Astrocyte (in vitro differentiated cells and primary cell): Measurements from ENCODE around the gene FSTL4. TPM values are rescaled to one million over a fixed set of nuclear protein-coding genes. Genes with fewer than 3 reads are reported as not detected.

Experiments used
- DNase-seq: peaks from one replicate; pipeline ENCODE4 v3.0.0-alpha.2; 2010; ENCODE audit warnings: low read depth
- FAIRE-seq: peaks from 2 replicates; lab custom pipeline; 2011; peaks lifted over from hg19 to GRCh38; lab: Jason Lieb, UNC
- H2AFZ ChIP-seq: 2 replicates; pipeline ENCODE4 v1.6.0; 2012; ENCODE audit warnings: low read depth, low read length, inconsistent platforms
- H3K27ac ChIP-seq: 2 replicates; pipeline ENCODE4 v1.5.1; 2011; ENCODE audit warnings: low read depth, low read length, inconsistent platforms
- H3K27me3 ChIP-seq: 2 replicates; pipeline ENCODE4 v1.6.0; 2011; ENCODE audit warnings: low read length, inconsistent platforms; ENCODE audit not compliant: insufficient read depth
- H3K36me3 ChIP-seq: 2 replicates; pipeline ENCODE4 v1.5.1; 2011; ENCODE audit warnings: low read length, inconsistent platforms; ENCODE audit not compliant: insufficient read depth
- H3K4me1 ChIP-seq: 2 replicates; pipeline ENCODE4 v1.5.1; 2011; ENCODE audit warnings: low read length, inconsistent platforms; ENCODE audit not compliant: insufficient read depth
- H3K4me2 ChIP-seq: 2 replicates; pipeline ENCODE4 v1.6.0; 2012; ENCODE audit warnings: low read length, inconsistent platforms
- H3K4me3 ChIP-seq: 2 replicates; pipeline ENCODE4 v1.5.1; 2011; ENCODE audit warnings: low read depth, mild to moderate bottlenecking, low read length, inconsistent platforms; ENCODE audit not compliant: insufficient read depth
- H3K79me2 ChIP-seq: 2 replicates; pipeline ENCODE4 v1.6.0; 2012; ENCODE audit warnings: mild to moderate bottlenecking, low read length, inconsistent platforms; ENCODE audit not compliant: insufficient read depth
- H3K9ac ChIP-seq: 2 replicates; pipeline ENCODE4 v1.6.0; 2012; ENCODE audit warnings: mild to moderate bottlenecking, low read length, inconsistent platforms
- H3K9me3 ChIP-seq: 2 replicates; pipeline ENCODE4 v1.5.1; 2012; ENCODE audit warnings: low read depth, mild to moderate bottlenecking, low read length, inconsistent platforms; ENCODE audit not compliant: insufficient read depth
- H4K20me1 ChIP-seq: 2 replicates; pipeline ENCODE4 v1.6.0; 2012; ENCODE audit warnings: low read length, inconsistent platforms; ENCODE audit not compliant: insufficient read depth
- H3K27ac Mint-ChIP-seq: one replicate; pipeline ENCODE4 v1.8.0; 2021; ENCODE audit warnings: mild to moderate bottlenecking, mixed read lengths; ENCODE audit not compliant: unreplicated experiment
- H3K27me3 Mint-ChIP-seq: one replicate; pipeline ENCODE4 v1.8.0; 2021; ENCODE audit warnings: low read depth, mixed read lengths; ENCODE audit not compliant: unreplicated experiment
- H3K36me3 Mint-ChIP-seq: one replicate; pipeline ENCODE4 v1.8.0; 2021; ENCODE audit warnings: low read depth, mixed read lengths; ENCODE audit not compliant: unreplicated experiment
- H3K4me1 Mint-ChIP-seq: one replicate; pipeline ENCODE4 v1.8.0; 2021; ENCODE audit warnings: low read depth, mixed read lengths; ENCODE audit not compliant: unreplicated experiment
- H3K4me3 Mint-ChIP-seq: one replicate; pipeline ENCODE4 v1.8.0; 2021; ENCODE audit warnings: mild to moderate bottlenecking, moderate library complexity, mixed read lengths; ENCODE audit not compliant: unreplicated experiment
- H3K9me3 Mint-ChIP-seq: one replicate; pipeline ENCODE4 v1.8.0; 2021; ENCODE audit warnings: mild to moderate bottlenecking, mixed read lengths; ENCODE audit not compliant: unreplicated experiment
- CTCF ChIP-seq: IDR thresholded peaks from 2 replicates; pipeline ENCODE4 v1.5.1; 2011; ENCODE audit warnings: low read depth, mild to moderate bottlenecking, inconsistent platforms, low read length, moderate library complexity; ENCODE audit not compliant: insufficient read depth
- EZH2 ChIP-seq: IDR thresholded peaks from 2 replicates; pipeline ENCODE4 v1.6.1; 2012; ENCODE audit warnings: mild to moderate bottlenecking, low read length, inconsistent platforms; ENCODE audit not compliant: insufficient read depth
- total RNA-seq: library from RNA; stranded (reverse); gene quantifications from 2 replicates; pipeline ENCODE4 v1.2.1, GENCODE V29; 2021

Gene FSTL4
- total RNA-seq, 1 donor from 2014 or later = not detected

GRCh38 chr5:133276171-133276570 lies 336.2 kb downstream of the FSTL4 start:
- no peak overlapping the region for H3K4me3 Mint-ChIP-seq
- no peak overlapping the region for H3K4me3 ChIP-seq
- no peaks in the 10 kb centered on the region for H3K9me3 Mint-ChIP-seq
- no peaks in the 10 kb centered on the region for H3K36me3 ChIP-seq
- no peak for TF ChIP-seq CTCF
- TF ChIP-seq EZH2 = no peak
- no peaks in the 10 kb centered on the region for H3K79me2 ChIP-seq
- FAIRE-seq (no peak), DNase-seq (no peak)
- no peak overlapping the region for H3K4me2 ChIP-seq
- no peak overlapping the region for H3K27ac ChIP-seq
- no peaks in the 10 kb centered on the region for H3K9me3 ChIP-seq
- H4K20me1 ChIP-seq = no peaks in the 10 kb centered on the region
- no peak overlapping the region for H3K9ac ChIP-seq
- no peaks in the 10 kb centered on the region for H3K36me3 Mint-ChIP-seq
- no peak overlapping the region for H3K27ac Mint-ChIP-seq
- H3K4me1 Mint-ChIP-seq = peaks cover 9% of the 10 kb centered on the region
- peaks cover 4% of the 10 kb centered on the region for H3K4me1 ChIP-seq
- no peak overlapping the region for H2AFZ ChIP-seq
- H3K27me3 ChIP-seq = peaks cover 5% of the 10 kb centered on the region
- peaks cover 11% of the 10 kb centered on the region for H3K27me3 Mint-ChIP-seq

DNA sequence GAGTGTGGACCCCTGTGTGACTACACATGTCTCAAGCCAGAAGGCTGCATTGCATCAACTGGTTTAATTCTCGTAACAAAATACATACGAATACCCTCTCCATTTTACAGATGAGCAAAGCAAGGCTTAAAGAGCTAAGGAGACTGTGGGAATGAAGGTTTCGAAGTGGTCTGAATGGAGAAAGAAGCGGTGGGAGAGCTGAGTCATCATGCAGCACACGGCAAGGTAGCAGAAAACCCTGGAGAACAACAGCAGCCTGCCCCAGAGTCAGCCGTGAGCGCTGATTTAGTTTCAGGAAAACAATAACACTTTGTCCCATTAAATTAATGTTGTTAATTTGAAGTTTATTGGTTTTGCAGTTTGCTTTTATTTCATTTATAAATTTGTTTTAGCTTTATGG lies 336.7 kb downstream of the FSTL4 start:
- no peaks in the 10 kb centered on the region for H3K9me3 ChIP-seq
- H3K27ac ChIP-seq = no peak overlapping the region
- no peak overlapping the region for H3K4me3 ChIP-seq
- peaks cover 7% of the 10 kb centered on the region for H3K27me3 ChIP-seq
- no peak overlapping the region for H3K4me3 Mint-ChIP-seq
- H3K9ac ChIP-seq = no peak overlapping the region
- DNase-seq (no peak), FAIRE-seq (no peak)
- no peaks in the 10 kb centered on the region for H3K79me2 ChIP-seq
- no peaks in the 10 kb centered on the region for H3K36me3 Mint-ChIP-seq
- H3K4me1 ChIP-seq = peaks cover 4% of the 10 kb centered on the region
- H4K20me1 ChIP-seq = no peaks in the 10 kb centered on the region
- H3K4me2 ChIP-seq = no peak overlapping the region
- H3K27me3 Mint-ChIP-seq = peaks cover 10% of the 10 kb centered on the region
- H3K4me1 Mint-ChIP-seq = peaks cover 7% of the 10 kb centered on the region
- no peak overlapping the region for H2AFZ ChIP-seq
- H3K9me3 Mint-ChIP-seq = no peaks in the 10 kb centered on the region
- TF ChIP-seq EZH2 (no peak), CTCF (no peak)
- no peak overlapping the region for H3K27ac Mint-ChIP-seq
- H3K36me3 ChIP-seq = no peaks in the 10 kb centered on the region

DNA sequence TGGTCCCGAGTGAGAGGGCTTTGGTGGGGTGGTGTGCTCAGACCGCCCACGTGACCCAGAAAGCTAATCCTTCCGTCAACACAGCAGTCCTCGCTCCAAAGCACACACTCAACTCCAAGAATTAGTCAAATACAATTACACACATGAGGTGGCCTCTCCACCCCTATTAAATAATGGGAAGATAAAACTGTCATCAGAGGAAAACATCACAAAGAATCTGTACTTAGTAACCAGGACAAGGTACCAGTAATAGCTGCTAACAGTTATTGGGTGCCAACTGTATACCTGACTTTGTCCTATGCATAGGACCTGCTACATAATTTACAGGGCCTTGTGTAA lies 337.8 kb downstream of the FSTL4 start:
- no peak for FAIRE-seq
- H3K4me3 Mint-ChIP-seq = no peak overlapping the region
- peaks cover 7% of the 10 kb centered on the region for H3K4me1 Mint-ChIP-seq

More for the DNA sequence above, 337.8 kb downstream of the FSTL4 start:
- no peak overlapping the region for H3K4me2 ChIP-seq
- no peaks in the 10 kb centered on the region for H3K36me3 ChIP-seq
- DNase-seq = no peak
- no peak overlapping the region for H3K27ac ChIP-seq
- peaks cover 13% of the 10 kb centered on the region for H3K27me3 ChIP-seq
- no peak overlapping the region for H3K9ac ChIP-seq
- H4K20me1 ChIP-seq = no peaks in the 10 kb centered on the region
- peaks cover 4% of the 10 kb centered on the region for H3K4me1 ChIP-seq
- H3K79me2 ChIP-seq = no peaks in the 10 kb centered on the region
- Mint-ChIP-seq H3K27me3 (peaks cover 3% of the 10 kb centered on the region), H3K9me3 (no peaks in the 10 kb centered on the region), H3K36me3 (no peaks in the 10 kb centered on the region), H3K27ac (no peak overlapping the region)
- H2AFZ ChIP-seq = no peak overlapping the region
- no peak overlapping the region for H3K4me3 ChIP-seq
- TF ChIP-seq EZH2 (no peak), CTCF (no peak)
- H3K9me3 ChIP-seq = no peaks in the 10 kb centered on the region
